CD4-positive, alpha-beta T cell treated with Interleukin-1 beta for 1 hour (primary cell): Measurements from ENCODE around the gene ADAMTS12.
"Not testable (repeated sequence)": the region's sequence is repeated elsewhere in the genome, so short reads cannot be mapped to it uniquely, and the experiment has no call there.

Experiments used
- DNase-seq, 2 donors: peaks; one replicate each; pipeline ENCODE4 v3.0.0-alpha.2; 2020 to 2022

Gene ADAMTS12

DNA sequence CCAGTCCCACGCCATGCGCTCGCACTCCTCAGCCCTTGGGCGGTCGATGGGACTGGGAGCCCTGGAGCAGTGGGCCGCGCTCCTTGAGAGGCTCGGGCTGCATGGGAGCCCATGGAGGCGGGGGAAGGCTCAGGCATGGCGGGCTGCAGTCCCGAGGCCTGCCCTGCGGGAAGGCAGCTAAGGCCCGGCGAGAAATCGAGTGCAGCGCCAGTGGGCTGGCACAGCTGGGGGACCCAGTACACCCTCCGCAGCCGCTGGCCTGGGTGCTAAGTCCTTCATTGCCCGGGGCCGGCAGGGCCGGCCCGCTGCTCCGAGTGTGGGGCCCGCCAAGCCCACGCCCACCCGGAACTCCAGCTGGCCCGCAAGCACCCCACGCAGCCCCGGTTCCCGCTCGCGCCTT lies 376.4 kb downstream of the ADAMTS12 start:
- DNase-seq = not testable (repeated sequence)

DNA sequence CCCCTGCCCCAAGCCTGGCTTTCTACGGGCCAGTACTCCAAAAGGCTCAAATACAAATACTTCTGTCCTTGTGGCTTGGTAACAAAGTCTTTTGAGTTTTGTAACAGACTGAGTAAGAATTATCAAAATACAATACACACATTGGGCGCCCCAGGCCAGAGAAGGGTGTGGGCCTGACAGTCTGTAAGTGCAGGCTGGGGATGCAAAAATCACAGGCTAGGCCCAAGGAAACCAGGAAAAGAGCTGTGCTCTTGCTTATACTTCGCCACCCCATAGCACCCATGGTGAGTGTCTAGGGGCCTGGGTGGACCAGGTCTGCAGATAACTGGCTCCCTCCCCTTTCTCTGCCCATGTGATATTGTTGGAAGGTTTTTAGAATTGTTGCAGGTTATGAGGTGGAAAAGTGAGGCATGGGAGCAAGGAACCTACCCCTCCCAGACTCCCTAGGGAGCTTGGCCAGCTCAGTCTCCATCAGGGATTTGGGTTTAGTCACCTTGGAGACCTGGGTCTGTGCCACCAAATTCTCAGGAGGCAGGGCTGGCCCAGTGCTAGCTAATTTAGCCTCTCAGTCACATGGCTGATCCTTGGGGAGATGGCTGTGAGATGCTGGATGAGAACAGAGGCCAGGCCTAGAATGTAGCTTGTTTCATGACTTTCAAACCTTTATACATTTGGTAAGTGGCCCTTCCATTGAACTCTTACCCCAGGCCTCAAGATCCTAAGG lies 378.2 kb downstream of the ADAMTS12 start:
- DNase-seq = no peak

DNA sequence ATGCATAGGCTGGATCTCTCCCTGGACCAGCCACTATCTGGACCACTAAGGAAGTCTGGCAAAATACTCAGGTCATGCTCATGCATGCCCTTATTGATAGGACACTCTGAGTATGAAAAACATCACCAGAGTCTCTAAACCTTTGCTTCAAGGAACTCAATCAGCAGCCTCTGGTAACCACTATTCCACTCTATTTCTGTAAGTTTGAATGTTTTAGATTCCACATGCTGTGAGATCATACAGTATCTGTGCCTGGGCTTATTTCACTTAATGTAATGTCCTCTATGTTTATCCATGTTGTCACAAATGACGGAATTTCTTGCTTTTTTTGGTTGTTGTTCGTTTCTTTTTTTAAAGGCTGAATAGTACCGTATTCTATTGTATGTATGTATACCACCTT lies 382.8 kb downstream of the ADAMTS12 start:
- no peak for DNase-seq

DNA sequence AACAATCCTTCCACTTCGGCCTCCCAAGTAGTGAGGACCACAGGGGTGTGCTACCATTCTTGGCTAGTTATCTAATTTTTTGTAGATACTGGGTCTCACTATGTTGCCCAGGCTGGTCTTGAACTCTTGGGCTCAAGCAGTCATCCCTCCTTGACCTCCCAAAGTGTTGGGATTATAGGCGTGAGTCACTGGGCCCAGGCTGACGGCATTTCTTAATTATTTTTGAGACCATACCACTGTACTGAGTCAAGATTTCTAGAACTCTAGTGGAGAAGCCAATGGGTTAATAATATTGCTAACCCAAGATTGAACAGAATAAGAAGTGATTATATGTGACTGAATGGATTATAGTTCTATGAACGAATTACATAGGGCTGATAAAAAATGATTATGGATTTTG lies 384.4 kb downstream of the ADAMTS12 start:
- no peak for DNase-seq

DNA sequence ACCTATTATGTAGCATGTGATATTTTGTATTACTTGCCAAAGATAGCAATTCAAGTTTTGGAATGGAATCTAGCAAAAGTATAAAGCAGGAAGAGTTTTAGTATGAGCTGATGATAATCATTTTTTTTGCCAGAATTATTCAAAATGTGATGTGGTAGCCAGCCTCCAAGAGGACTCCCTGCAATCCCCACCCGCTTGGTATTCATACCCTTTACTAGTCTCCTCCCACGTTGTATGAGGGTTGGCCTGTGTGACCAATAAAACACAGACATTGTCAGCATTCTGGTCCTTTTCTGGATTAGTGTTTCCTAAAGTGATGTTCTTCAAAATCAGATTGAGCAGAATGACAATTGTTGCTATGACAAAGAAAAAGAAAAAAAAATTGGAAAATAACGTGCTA lies 387.2 kb downstream of the ADAMTS12 start:
- no peak for DNase-seq

DNA sequence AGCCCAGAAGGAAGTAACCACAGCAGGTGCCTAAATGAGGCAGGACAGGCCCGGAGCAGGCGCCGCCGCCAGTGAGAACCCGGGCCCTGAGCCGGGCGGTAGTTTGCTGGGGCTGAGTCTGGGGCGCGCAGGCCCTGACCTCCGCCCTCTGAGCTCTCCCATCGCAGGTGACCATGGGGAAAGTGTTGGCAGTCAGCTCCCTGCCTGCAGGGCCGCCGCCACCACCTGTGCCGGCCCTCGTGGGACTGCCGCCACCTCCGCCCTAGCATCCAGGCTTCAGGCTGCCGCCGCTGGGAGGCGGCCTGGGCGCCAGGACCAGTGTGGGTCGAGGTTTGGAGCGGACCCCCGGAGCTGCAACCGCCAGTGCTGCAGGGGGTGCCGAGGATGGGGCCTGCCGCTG lies 389.9 kb downstream of the ADAMTS12 start:
- DNase-seq = no peak

DNA sequence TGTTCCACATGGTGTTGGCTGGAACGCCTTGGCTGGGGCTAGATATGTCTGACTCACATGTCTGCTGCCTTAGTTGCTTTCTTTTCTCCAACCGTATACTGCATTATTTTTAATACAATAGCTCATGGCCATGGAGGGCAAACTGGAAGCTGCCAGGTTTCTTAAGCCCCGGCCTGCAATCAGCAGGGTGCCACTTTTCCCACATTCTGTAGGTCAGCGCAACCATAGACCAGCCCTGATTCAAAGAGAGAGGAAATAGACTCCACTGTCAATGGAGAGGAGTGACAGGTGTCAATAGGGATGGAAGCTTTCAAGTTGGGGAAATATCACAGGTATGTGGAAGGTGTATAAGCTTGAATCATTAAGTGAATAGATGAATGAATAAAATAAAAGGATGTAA lies 390.5 kb downstream of the ADAMTS12 start:
- no peak for DNase-seq

DNA sequence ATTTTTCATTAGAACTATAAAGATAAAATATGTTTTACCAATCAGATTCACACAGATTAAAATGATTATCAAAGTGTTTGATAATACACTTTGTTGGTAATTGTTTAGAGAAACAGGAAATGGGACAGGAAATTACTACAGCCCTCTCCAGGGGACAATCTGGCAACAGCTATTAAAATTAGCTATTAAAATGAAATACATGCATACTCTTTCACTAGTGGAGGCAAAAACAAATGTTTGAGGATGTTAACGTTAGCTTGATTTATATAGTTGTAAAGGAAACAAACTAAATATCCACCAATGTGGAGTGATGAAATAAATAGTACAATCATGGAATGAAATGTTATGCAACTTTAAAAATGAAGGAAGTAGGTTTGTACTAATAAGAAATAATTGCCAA lies 397.3 kb downstream of the ADAMTS12 start:
- DNase-seq = no peak

DNA sequence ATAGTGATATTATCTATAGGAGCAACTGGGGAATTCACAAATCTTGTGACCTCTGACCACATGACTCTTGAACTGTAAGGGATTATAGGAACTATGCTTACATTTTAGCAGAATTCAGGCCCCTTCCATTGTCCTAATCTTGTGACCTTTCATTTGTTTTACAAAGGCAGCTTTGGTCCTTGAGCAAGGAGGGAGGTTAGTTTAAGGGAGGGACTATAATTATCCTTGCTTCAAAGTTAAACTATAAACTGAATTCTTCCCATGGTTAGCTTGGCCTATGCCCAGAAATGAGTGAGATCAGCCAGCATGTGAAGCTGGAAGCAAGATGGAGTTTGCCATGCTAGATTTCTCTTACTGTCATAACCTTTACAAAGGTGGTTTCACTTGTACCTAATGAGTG lies 399.8 kb downstream of the ADAMTS12 start:
- DNase-seq = no peak

DNA sequence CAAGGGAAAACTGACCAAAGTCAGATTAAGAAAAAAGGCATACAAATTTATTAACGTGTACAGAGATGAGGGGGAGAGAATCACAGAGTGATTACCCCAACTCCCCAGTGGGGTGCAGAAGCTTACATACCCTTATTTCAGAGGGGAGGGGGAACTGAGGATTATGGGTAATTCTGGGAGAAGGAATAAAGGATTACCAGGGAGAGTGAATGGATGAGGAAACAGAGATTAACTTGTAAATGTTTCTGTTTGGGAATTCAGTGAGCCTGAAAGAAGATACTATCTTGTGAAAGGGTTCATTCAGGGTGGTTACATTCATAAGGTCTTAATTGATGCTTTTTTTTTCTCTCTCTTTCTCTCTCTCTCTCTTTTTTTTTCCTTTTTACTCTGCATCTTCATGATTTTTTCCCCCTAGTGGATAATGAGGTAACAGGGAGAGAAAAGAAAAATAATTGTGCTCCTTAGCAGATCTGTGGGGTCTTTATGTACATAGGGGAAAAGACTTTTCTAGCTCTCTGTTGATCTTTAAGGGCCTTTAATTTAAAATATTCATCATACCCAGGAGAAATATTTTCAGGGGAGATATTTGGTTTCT lies 401.6 kb downstream of the ADAMTS12 start:
- DNase-seq = no peak

DNA sequence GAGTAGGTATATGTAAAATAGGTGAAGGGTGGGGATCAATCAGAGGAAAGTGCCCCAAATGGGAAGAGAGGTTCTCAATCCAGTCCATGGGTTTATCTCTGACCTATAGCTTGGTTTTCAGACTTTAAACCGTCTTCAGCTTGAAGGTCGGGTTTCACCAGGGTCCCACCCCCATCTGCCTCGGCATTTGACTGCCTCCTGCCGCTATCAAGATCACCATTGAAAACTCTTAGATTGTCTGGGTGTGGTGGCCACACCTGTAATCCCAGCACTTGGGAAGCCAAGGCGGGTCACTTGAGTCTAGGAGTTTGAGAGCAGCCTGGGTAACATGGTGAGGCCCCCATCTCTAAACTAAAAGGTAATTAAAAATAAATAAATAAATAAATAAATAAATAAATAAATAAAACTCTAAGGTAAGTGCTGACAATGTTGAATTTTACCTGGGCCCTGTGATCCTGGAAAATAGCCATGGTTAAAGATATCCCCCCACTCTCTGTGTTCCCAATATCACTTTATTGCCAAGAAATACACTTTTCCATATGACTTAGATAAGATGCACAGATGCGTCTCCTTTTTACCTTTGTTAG lies 402.2 kb downstream of the ADAMTS12 start:
- no peak for DNase-seq

DNA sequence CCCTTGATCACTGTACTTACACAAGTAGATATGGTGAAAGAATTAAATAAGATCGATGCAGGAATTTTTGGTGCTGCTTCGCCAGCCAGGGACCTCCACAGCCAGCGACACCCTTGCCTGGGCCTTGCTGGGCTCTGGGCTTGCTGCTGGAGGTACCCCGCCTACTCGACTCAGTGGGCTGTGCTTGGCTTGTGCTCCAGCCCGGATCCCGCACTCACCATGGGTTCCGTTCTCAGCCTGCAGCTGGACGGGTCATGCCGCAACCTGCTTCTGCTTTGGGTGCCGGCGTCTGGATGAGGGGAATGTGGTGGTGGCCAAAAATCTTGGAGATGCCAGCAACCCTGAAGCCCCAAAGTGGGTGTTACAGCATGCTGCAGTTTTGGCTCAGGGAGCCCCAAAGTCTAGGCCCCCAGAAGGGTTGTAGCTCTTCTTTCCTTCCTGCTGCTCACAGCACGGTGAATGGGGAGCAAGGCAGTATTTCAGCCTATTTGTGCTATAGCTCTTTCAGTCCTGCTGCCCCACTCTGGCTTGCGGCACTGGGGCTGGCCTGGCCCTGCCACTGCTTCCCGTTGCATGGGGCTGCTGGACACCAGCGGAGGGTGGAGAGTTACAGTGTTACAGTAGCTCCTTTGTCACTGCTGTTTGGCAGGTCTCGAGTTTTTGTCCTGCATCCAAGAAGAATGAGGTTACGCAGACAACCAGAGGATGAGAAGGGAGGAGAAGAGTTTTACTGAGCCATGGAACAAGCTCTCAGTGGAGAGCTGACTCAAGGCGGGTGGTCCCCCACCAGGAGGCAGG lies 403.0 kb downstream of the ADAMTS12 start:
- DNase-seq = no peak

DNA sequence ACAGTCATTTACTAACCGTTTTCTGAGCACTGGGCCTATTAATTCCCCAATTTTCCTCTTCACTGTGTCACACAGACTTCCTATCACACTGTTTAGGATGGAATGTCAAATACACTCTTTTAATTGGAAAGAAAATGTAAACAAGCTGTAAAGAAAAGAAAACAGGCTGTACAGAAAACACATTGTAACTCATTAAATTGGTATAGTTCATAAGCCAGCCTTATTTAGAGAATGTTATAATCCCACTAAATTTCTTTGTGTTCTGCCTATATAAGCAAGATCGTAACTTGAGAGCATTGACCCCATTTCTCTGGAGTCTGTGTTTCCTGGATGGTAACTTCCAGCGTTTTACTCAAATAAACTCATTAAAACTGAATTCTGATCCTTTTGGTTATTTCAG lies 404.6 kb downstream of the ADAMTS12 start:
- no peak for DNase-seq

DNA sequence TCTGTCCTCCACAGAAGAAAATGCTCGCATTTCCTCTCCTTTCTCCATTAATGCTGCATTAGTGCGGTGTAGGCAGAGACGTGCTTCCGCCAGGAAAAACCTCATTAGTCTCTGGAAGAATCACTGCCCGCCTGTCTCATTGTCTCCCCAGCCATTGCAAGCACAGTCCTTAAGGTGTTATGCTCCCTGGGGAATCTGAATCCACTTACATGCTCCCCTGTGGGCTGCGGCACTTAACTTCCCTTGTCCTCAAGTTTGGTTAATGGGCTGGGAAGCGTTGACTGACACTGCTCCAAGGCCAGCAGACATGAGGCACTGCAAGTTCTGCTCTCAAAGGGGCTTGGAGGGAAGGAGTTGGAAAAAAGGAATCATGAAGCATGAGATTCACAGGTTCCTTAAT lies 409.5 kb downstream of the ADAMTS12 start:
- DNase-seq = no peak

DNA sequence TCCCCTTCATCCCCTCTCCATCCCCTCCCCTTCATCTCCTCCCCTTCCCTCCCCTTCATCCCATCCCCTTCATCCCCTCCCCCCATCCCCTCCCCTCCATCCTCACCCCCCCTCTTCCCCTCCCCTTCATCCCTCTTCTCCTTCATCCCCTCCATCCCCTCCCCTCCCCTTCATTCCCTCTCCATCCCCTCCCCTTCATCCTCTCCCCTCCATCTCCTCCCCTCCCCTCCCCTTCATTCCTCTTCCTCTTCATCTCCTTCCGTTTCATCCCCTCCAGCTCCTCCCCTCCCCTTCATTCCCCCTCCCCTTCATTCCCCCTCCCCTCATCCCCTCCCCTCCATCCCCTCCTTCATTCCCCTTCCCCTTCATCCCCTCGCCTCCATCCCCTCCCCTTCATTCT lies 410.9 kb downstream of the ADAMTS12 start:
- DNase-seq = no peak

DNA sequence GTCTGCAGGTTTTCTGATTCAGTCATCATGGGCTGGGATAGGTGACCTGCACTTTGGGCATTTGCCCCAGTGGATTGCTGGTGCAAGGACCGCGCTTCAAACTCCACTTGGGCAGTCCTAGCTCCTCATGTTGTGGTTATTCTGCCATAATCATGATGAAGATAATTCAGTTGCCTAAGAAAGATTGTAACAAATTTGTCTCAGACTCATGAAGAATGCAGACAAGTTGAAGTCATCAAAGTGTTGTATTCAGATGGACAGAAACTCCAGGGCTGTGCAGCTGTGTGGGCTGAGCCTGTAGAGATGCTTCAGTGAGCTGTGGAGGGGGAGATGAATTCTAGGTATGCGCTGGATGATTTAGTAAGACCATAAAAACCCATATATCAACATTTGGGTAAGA lies 412.5 kb downstream of the ADAMTS12 start:
- no peak for DNase-seq

DNA sequence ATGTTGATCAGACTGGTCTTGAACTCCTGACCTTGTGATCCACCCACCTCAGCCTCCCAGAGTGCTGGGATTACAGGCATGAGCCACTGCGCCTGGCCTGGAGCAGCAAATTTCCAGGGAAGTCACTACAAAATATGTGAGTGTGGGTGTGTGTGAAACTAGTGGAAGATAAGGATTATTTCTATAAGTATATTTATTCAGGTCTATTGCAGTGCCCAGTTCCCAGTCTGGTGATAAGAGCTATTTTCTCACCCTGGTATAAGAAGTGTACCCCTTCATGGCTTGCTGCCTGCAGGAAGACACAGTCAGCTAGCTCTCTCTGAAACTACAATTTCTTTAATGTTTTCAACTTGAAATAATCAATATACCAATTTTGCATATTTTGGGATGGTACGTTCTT lies 414.0 kb downstream of the ADAMTS12 start:
- DNase-seq = no peak

DNA sequence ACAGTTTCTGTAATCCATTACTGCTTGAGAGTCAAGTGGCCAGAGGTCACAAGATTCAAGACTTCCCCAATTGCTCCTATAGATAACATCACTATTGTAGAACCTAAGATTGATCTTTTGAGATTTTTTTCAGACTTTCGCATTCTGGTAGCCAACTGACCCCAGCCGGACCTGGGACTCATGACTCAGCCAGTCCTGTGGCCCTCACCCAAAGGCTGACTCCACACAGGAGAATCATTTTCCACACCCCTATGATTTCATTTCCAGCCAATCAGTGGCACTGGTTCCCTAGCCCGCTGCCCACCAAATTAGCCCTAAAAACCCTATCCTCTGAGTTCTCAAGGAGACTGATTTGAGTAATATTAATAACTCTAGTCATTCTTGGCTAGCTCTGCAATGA lies 414.8 kb downstream of the ADAMTS12 start:
- no peak for DNase-seq

DNA sequence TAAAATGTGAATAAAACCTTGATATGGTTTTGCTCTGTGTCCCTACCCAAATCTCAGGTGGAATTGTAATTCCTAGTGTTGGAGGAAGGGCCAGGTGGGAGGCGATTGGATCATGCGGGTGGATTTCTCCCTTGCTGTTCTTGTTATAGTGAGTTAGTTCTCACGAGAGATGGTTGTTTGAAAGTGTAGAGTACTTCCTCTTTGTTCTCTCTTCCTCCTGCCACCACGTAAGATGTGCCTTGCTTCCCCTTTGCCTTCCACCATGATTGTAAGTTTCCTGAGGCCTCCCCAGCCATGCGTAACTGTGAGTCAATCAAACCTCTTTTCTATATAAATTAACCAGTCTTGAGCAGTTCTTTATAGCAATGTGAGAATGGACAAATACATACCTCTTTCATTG lies 416.1 kb downstream of the ADAMTS12 start:
- DNase-seq = no peak

DNA sequence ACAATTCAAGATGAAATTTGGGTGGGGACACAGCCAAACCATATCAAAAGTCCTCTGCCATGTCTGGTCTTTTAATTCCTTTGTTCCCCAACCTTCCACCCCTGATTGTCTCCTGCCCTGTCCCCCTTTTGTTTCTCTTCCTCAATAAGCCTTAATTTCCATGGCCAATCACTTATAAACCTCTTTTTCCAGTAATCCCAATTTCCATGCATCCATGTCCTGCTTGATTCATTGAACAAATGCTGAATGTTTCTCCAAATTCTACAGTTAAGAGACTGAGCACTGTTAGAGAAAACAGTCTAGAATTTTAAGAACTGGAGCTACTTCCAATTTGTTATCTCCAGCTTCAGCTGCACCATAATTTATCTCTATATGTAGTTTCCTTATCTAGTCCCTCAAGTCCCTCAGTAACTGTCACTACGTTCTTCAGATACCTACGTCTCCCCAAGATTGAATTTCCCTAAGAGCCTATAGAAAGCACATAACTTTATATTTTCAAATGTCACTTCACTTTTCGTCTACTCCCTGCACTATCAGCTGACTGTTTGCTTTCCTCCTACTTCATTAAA lies 416.8 kb downstream of the ADAMTS12 start:
- no peak for DNase-seq

DNA sequence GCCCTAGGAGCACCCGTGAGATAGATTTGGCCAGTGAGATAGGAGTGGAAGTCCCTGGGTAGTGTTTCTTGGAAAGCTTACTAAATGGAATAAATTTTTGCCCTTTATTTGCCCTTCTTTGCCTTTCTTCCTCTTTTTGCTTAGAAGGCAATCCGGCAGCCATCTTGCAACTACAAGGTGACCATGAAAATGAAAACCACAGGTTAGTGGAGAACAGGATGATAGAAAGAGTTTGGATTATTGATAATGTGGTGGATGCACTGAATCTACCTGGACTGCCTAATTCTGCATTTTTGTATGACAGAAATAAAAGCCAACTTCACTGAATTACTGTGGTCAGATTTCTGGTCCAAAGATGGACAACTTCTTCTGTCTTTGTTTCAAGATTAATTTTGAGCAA lies 417.8 kb downstream of the ADAMTS12 start:
- DNase-seq = no peak
